GM15510 (cell line): ENCODE results near the gene AANAT.

Source experiments
- POLR2A ChIP-seq: IDR thresholded peaks from 3 replicates; pipeline ENCODE4 v1.6.1; 2011; ENCODE audit warnings: borderline replicate concordance; ENCODE audit not compliant: insufficient read length; ENCODE audit errors: extremely low read depth

Gene AANAT

GRCh38 chr17:76437467-76438402 lies 29.7 kb upstream of the AANAT start:
- no peak for TF ChIP-seq POLR2A

DNA sequence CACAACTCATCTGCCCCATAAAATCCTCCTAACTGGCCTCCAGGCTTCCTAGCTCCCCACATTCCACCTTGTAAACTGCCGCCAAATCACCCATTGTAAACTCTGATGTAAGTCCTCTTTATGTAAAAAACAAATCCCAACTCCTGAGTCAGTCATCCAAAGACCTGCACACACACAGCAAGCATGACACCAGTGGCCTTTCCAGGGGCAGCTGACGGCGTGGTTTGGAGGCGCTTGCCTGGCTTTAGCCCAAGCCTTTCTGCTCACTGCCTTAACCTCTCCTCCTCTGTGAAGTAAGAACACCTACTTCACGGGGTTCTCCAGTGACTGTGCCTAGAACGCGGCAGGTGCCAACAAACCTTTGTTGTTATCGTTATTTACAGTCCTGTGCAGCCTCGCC lies 28.5 kb upstream of the AANAT start:
- TF ChIP-seq POLR2A, result no peak

DNA sequence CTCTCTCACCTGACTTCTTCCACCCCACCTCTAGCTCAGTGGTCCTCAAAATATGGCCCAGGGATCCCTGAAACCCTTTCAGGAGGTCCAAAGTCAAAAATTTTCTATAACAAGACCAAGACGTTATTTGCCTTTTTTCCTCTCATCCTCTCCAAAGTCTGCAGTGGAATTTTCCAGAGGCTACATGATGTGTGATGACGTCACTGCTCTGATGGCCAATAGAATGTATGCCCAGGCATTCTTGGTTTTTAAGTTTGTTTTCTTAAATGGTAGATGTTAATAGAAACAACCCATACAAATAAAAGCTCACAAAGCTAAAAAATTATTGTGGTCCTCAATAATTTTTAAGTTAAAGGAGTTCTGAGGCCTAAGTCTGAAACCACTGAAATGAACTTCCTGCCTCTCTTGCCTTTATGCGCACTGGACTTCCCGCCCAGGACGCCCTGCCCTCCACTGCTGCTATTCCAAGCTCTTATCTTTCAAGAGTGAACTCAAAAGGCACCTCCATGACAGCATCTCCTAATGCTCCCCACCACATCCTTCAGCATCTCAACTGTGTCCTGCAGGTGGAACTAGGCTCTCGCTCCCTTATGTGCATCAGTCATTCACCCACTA lies 28.0 kb upstream of the AANAT start:
- no peak for TF ChIP-seq POLR2A

DNA sequence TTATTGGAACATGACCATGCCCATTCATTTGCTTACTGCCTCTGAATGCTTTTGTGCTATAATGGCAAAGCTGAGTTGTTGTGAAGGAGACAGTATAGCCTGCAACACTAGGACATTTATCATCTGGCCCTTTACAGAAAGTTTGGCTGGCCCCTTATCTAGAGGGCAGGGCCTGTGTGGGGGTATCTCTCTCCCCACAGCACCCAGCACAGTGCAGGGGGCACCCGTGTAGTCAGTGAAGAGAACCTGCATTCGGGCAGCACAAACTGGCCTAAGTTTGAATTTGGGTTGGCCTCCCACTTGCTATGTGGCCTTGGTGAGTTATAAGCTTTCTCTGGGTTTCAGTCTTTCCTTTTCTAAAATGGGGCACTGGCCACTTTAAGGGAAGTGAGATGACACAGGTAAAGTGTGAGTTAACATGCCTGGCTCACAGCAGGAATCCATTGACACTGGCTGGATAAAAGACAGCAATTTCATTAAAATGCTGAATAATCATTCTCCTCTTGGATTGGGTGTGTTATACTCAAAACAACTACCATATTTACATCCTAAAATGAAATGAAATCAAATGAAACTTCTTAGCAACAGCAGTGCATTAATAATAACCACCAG lies 26.5 kb upstream of the AANAT start:
- TF ChIP-seq POLR2A, result no peak

DNA sequence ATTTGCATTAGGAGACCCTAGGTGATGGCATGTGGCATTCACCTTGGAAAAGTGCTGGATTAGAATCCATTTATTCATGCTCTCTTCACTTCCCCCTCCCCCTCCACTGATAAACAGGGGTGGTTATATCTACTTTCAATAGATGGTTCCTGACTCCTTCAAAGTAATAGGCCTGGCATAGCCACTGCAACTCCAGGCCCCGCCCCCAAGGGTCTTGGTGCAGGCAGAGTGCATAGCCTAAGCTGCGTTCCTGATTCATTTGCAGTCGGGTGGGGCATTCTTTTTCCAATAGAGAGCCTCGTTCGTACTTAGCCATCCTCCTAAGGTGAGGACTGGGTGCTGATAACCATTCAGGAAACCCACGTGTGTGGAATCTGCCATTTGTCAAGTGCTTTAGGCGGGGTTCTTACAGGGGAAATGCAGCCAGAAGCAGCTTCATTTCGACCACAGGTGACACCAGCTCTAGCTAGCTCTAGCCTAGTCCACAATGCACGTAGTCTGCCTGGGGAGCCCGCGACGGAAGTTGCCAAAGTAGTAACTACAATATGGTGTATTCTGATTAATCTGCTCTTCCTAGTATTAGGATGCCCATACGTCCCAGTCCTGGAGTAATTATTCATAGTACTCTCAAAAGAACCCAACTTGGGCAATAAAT lies 25.6 kb upstream of the AANAT start:
- TF ChIP-seq POLR2A, result no peak

DNA sequence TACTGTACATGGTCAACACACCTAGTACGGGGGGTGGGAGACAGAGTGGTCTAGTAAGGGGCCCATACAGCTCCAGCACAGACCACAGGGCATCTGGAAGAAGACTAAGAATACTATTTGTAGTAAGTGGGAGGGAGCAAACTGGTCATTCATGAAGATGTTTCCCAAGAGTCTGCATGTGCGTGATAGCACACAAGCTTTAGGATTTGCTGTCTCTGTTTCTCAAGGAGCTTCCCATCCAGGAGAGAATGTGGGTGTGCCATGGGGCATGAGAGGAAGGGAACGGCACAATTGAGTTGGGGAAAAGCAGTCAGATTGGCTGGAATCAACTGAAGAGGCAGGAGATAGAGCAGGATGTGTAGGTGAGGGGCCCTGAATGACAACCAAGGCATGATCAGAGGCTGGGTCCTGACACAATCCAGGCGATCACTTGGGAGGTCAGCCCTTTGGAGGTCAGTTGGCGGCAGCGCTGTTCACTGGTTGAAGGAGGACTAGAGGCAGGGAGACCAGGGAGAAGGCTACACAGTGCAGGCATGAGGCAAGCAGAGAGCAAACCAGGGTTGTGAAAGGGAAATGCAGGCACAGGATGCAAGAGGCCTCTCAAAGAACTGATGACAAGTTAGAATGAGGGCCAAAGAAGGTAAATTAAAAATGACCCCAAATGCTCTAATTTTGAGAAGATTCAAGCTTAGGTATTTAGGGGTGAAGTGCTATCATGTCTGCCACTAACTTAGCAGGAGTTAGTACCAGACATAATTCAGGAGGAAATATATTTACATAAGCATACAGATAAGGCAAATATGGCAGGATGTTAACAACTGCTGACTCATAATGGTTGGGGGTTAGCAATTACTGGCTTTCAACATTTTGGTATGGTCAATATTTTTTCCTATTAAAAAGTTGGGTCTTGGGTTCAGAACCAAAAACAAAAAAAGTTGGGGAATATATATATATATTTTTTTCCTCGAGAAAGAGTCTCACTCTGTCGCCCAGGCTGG lies 24.8 kb upstream of the AANAT start:
- no peak for TF ChIP-seq POLR2A

DNA sequence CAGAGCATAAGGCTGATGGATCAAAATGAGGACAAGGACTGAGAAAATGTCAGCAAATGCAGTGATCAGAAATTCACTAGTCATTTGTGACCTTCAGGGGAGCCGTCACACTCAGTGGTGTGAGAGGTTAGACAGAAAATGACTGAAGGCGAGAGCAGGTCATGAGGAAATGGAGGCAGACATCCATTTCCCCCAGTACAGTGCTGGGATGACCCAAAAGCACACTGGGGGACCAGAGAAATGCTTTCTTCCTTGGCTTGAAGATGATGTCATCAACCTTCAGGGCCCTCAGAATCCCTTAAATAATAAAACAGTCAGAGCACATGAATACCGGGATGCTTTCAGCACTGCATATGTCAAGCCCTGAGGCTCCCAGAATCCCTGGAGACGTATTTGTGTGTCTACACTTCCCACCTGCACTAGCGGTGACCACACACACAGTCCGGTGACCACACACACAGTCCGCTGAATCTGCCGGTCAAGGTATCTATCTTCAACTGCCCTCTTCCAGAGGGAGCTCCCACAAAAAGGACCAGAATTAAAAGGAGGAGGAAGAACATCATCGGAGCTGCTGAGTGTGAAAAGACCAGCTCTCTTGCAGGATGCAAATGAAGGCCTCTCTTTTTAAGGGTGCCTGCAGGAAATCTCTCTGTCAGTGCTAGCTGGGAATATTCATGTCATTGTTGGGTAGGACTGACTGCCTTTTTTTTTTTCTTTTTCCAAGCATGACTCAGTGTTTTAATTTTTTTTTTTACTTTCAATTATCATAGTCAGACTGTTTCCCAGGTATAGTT lies 22.7 kb upstream of the AANAT start:
- TF ChIP-seq POLR2A, result no peak

DNA sequence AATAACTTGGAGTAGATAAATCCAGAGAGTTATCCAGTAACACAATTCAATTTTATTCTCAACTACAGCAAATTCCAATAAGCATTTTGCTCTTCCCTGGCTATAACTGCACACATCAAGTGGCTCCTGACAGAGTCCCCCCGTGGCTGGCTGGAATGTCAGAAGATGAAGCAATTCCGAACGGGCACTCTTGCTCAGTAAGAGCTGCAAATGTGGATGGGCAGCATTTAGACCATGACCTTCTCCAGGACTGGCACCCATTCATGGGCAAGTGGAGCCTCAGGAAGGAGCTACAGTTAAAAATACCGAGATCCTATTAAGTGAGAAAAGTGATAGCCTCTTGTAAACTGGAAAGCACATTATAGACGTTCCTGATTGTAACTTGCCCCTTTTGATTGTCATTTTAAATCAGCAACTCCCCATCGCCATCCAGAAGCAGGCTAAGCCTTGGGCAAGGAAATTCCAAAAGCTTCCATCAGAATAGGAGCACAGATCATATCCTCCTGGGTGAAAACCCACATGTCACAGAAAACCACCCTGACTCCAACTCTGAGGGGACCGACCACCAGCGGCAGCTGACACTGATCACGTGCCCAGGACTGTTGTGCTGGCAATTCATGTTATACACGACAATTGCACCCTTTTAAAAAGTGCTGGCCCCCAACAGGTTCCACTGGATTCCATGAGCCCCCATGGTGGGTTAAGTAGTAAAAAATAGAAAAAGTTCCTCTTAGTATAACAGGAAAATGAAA lies 21.5 kb upstream of the AANAT start:
- no peak for TF ChIP-seq POLR2A

GRCh38 chr17:76446449-76447231 lies 20.8 kb upstream of the AANAT start:
- no peak for TF ChIP-seq POLR2A

- no peak for TF ChIP-seq POLR2A
Measured at GRCh38 chr17:76447931-76448652, 19.3 kb upstream of the AANAT start.

DNA sequence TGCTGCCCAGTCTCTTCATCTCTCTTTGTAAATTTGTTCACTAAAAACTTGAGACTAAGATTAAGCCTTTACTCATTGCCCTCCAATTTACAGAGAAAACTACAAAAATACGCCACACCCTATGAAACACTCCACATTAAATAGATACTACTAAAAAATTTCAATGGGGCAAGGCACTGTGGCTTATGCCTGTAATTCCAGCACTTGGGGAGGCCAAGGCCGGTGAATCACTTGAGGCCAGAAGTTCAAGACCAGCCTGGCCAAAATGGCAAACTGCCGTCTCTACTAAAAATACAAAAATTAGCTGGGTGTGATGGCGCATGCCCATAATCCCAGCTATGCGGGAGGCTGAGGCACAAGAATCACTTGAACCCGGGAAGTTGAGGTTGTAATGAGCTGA lies 18.3 kb upstream of the AANAT start:
- no peak for TF ChIP-seq POLR2A
